Measurements from ENCODE around the gene PCMTD2. TPM values are rescaled to one million over a fixed set of nuclear protein-coding genes. Genes with fewer than 3 reads are reported as not detected.

Gene PCMTD2
- total and polyA plus RNA-seq, 2 of the 13 experiments (the other 11 are each of a cell fraction or from before 2014, with no cell fraction given): 47.0 to 76.9 TPM

DNA sequence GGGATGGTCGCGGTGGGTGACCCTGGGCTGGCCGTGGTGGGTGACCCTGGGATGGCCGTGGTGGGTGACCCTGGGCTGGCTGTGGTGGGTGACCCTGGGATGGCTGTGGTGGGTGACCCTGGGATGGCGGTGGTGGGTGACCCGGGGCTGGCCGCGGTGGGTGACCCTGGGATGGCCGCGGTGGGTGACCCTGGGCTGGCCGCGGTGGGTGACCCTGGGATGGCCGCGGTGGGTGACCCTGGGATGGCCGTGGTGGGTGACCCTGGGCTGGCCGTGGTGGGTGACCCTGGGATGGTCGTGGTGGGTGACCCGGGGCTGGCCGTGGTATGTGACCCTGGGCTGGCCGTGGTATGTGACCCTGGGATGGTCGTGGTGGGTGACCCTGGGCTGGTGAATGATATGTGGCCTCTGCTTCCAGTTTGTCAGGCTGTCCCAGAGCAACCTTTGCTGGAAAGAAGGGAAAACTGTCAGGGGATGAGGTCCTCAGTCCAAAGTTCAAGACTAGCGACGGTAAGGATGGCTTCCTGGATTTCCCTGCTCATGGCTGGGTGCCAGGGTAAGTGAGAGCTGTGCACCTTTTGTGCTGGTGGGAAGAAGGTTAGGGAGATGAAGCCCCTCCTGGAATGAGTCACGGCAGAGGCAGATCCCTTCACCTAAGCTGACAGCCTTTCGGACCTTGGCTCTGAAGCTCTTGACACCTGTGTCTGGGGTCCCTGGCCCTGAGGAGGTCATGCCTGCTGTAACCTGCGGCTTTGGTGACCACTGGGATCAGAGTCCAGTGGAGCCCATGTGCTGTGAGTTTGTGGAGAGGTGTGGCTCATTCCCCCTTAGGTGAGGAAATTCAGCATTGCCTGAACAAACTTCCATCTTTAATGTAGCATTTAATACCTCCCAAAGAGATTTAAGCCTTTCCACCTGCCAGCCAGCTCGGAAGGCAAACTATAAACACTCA, 19.1 kb upstream of the PCMTD2 start (continued):
- TF ChIP-seq, protein P1, sequence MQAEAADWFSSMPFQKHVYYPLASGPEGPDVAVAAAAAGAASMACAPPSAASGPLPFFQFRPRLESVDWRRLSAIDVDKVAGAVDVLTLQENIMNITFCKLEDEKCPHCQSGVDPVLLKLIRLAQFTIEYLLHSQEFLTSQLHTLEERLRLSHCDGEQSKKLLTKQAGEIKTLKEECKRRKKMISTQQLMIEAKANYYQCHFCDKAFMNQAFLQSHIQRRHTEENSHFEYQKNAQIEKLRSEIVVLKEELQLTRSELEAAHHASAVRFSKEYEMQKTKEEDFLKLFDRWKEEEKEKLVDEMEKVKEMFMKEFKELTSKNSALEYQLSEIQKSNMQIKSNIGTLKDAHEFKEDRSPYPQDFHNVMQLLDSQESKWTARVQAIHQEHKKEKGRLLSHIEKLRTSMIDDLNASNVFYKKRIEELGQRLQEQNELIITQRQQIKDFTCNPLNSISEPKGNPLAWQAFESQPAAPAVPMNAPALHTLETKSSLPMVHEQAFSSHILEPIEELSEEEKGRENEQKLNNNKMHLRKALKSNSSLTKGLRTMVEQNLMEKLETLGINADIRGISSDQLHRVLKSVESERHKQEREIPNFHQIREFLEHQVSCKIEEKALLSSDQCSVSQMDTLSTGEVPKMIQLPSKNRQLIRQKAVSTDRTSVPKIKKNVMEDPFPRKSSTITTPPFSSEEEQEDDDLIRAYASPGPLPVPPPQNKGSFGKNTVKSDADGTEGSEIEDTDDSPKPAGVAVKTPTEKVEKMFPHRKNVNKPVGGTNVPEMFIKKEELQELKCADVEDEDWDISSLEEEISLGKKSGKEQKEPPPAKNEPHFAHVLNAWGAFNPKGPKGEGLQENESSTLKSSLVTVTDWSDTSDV (CRISPR knock-in tag; IDR thresholded peaks at IDR 0.05): no peak
- TF ChIP-seq, protein P2, sequence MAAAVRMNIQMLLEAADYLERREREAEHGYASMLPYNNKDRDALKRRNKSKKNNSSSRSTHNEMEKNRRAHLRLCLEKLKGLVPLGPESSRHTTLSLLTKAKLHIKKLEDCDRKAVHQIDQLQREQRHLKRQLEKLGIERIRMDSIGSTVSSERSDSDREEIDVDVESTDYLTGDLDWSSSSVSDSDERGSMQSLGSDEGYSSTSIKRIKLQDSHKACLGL (CRISPR knock-in tag; IDR thresholded peaks at IDR 0.05): no peak
- TF ChIP-seq ELF3 (CRISPR knock-in tag; IDR thresholded peaks at IDR 0.05) (peak; percentile 79), POGZ (CRISPR knock-in tag; IDR thresholded peaks at IDR 0.05) (peak; percentile 49; the same call in 1 of the 2 replicates), ZNF530 (CRISPR knock-in tag; IDR thresholded peaks at IDR 0.05; ENCODE audit: low read depth) (no peak), ZNF317 (CRISPR knock-in tag; IDR thresholded peaks at IDR 0.05) (peak; percentile 74; the same call in 1 of the 2 replicates), ZNF567 (CRISPR knock-in tag; IDR thresholded peaks at IDR 0.05; ENCODE audit: borderline replicate concordance) (no peak; the same call in 1 of the 2 replicates), ZNF577 (CRISPR knock-in tag; IDR thresholded peaks at IDR 0.05; ENCODE audit: borderline replicate concordance, low read depth) (no peak), ZNF343 (CRISPR knock-in tag; IDR thresholded peaks at IDR 0.05) (peak; percentile 62; the same call in 1 of the 2 replicates), STAG1 (CRISPR knock-in tag; IDR thresholded peaks at IDR 0.05) (0 out of 2 replicates have a peak, but pooled peaks have one; percentile 5), ZNF781 (CRISPR knock-in tag; IDR thresholded peaks at IDR 0.05; ENCODE audit: borderline replicate concordance, not compliant biosample characterization) (no peak), HDAC2 (CRISPR knock-in tag; IDR thresholded peaks at IDR 0.05) (peak; percentile 79; the same call in 1 of the 2 replicates)
- TF ChIP-seq, protein P3, sequence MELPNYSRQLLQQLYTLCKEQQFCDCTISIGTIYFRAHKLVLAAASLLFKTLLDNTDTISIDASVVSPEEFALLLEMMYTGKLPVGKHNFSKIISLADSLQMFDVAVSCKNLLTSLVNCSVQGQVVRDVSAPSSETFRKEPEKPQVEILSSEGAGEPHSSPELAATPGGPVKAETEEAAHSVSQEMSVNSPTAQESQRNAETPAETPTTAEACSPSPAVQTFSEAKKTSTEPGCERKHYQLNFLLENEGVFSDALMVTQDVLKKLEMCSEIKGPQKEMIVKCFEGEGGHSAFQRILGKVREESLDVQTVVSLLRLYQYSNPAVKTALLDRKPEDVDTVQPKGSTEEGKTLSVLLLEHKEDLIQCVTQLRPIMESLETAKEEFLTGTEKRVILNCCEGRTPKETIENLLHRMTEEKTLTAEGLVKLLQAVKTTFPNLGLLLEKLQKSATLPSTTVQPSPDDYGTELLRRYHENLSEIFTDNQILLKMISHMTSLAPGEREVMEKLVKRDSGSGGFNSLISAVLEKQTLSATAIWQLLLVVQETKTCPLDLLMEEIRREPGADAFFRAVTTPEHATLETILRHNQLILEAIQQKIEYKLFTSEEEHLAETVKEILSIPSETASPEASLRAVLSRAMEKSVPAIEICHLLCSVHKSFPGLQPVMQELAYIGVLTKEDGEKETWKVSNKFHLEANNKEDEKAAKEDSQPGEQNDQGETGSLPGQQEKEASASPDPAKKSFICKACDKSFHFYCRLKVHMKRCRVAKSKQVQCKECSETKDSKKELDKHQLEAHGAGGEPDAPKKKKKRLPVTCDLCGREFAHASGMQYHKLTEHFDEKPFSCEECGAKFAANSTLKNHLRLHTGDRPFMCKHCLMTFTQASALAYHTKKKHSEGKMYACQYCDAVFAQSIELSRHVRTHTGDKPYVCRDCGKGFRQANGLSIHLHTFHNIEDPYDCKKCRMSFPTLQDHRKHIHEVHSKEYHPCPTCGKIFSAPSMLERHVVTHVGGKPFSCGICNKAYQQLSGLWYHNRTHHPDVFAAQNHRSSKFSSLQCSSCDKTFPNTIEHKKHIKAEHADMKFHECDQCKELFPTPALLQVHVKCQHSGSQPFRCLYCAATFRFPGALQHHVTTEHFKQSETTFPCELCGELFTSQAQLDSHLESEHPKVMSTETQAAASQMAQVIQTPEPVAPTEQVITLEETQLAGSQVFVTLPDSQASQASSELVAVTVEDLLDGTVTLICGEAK (IDR thresholded peaks at IDR 0.05): no peak
- TF ChIP-seq, protein P3 (CRISPR knock-in tag; IDR thresholded peaks at IDR 0.05): peak; percentile 83
- TF ChIP-seq, protein P4, sequence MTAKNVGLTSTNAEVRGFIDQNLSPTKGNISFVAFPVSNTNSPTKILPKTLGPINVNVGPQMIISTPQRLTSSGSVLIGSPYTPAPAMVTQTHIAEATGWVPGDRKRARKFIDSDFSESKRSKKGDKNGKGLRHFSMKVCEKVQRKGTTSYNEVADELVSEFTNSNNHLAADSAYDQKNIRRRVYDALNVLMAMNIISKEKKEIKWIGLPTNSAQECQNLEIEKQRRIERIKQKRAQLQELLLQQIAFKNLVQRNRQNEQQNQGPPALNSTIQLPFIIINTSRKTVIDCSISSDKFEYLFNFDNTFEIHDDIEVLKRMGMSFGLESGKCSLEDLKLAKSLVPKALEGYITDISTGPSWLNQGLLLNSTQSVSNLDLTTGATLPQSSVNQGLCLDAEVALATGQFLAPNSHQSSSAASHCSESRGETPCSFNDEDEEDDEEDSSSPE (CRISPR knock-in tag; IDR thresholded peaks at IDR 0.05): no peak
